Measurements from ENCODE around the gene MRPL58. TPM values are rescaled to one million over a fixed set of nuclear protein-coding genes. Genes with fewer than 3 reads are reported as not detected.

MRPL58 gene
- total and polyA plus RNA-seq, 3 donors from 2014 or later: 20.9 to 38.1 (median 24.3) TPM

- no peak overlapping the region for H3K27ac ChIP-seq
- no peaks in the 10 kb centered on the region for H3K36me3 ChIP-seq (ENCODE audit: low read depth, missing control alignments)
- no peak overlapping the region for H3K4me3 ChIP-seq
- 73 to 77% methylated on average over 5 to 6 of the region's 6 CpGs for WGBS, 2 donors
- H3K27me3 ChIP-seq: no peaks in the 10 kb centered on the region
- intact Hi-C loops (cut with DNase I; ENCODE audit: low total_unique reads): no loop called here
- no peak for DNase-seq
- TF ChIP-seq POLR2A (IDR thresholded peaks at IDR 0.05): no peak
- TF ChIP-seq CTCF (IDR thresholded peaks at IDR 0.05): no peak
- no peaks in the 10 kb centered on the region for H3K4me1 ChIP-seq
- no peaks in the 10 kb centered on the region for H3K9me3 ChIP-seq
Measured at GRCh38 chr17:75065562-75066151, 53.2 kb downstream of the MRPL58 start.

- no peaks in the 10 kb centered on the region for H3K9me3 ChIP-seq
- no peaks in the 10 kb centered on the region for H3K36me3 ChIP-seq (ENCODE audit: low read depth, missing control alignments)
- no peak for DNase-seq
- intact Hi-C loops (cut with DNase I; ENCODE audit: low total_unique reads): no loop called here
- WGBS, 2 donors: 55 to 66% methylated on average over 4 of the region's 4 CpGs
- no peaks in the 10 kb centered on the region for H3K27me3 ChIP-seq
- H3K4me1 ChIP-seq: no peaks in the 10 kb centered on the region
- TF ChIP-seq CTCF (IDR thresholded peaks at IDR 0.05): no peak
- TF ChIP-seq POLR2A (IDR thresholded peaks at IDR 0.05): no peak
- no peak overlapping the region for H3K27ac ChIP-seq
- no peak overlapping the region for H3K4me3 ChIP-seq
Measured at GRCh38 chr17:75067856-75068255, 55.4 kb downstream of the MRPL58 start.

- Histone ChIP-seq H3K9me3 (no peaks in the 10 kb centered on the region), H3K4me1 (no peaks in the 10 kb centered on the region), H3K36me3 (ENCODE audit: low read depth, missing control alignments) (no peaks in the 10 kb centered on the region), H3K4me3 (no peak overlapping the region), H3K27ac (no peak overlapping the region), H3K27me3 (no peaks in the 10 kb centered on the region)
- no peak for TF ChIP-seq POLR2A (IDR thresholded peaks at IDR 0.05)
- TF ChIP-seq CTCF (IDR thresholded peaks at IDR 0.05): no peak
- no peak for DNase-seq
- intact Hi-C loops (cut with DNase I; ENCODE audit: low total_unique reads): no loop called here
- WGBS, 2 donors: 86 to 87% methylated on average over 8 of the region's 8 CpGs
Measured at GRCh38 chr17:75068750-75069149, 56.3 kb downstream of the MRPL58 start.

GRCh38 chr17:75069783-75070182 lies 57.3 kb downstream of the MRPL58 start:
- DNase-seq: no peak
- no peaks in the 10 kb centered on the region for H3K36me3 ChIP-seq (ENCODE audit: low read depth, missing control alignments)
- whole genome bisulfite sequencing, 2 donors: 55 to 98% methylated on average over 2 of the region's 2 CpGs
- no peak overlapping the region for H3K4me3 ChIP-seq
- H3K27ac ChIP-seq: no peak overlapping the region
- H3K27me3 ChIP-seq: no peaks in the 10 kb centered on the region
- H3K9me3 ChIP-seq: no peaks in the 10 kb centered on the region
- TF ChIP-seq CTCF (IDR thresholded peaks at IDR 0.05): no peak
- no peak for TF ChIP-seq POLR2A (IDR thresholded peaks at IDR 0.05)
- no peaks in the 10 kb centered on the region for H3K4me1 ChIP-seq
- intact Hi-C loops (cut with DNase I; ENCODE audit: low total_unique reads): no loop called here

Small RNA genes within 50 kb of the gene (small RNA-seq; reads per million reads assigned to genes)
- gene AC111186.1 (0 reads per million in 2 donors), gene RN7SL573P (0 reads per million in 2 donors), gene RNU6-362P (0 reads per million in 2 donors)

Other genes starting within 250 kb of the MRPL58 start
- gene NAT9, start 236.3 kb upstream of the MRPL58 start, total RNA-seq: 10 to 100 TPM; 45.6 to 51.3 TPM
- 43.8 TPM for gene NAT9, start 236.3 kb upstream of the MRPL58 start, polyA plus RNA-seq (ENCODE audit: insufficient read depth, low read depth, low replicate concordance)
- gene GRIN2C, start 152.8 kb upstream of the MRPL58 start, total RNA-seq: 10 to 100 TPM; 20.1 to 20.8 TPM
- gene GRIN2C, start 152.8 kb upstream of the MRPL58 start, polyA plus RNA-seq (ENCODE audit: insufficient read depth, low read depth, low replicate concordance): 7.7 TPM
- gene FDXR, start 139.7 kb upstream of the MRPL58 start, total RNA-seq: 100 to 1,000 TPM; 204 to 216 TPM
- 97.1 TPM for gene FDXR, start 139.7 kb upstream of the MRPL58 start, polyA plus RNA-seq (ENCODE audit: insufficient read depth, low read depth, low replicate concordance)
- 1 to 10 TPM; 1.4 to 2.0 TPM for gene FADS6, start 119.0 kb upstream of the MRPL58 start, total RNA-seq
- gene FADS6, start 119.0 kb upstream of the MRPL58 start, polyA plus RNA-seq (ENCODE audit: insufficient read depth, low read depth, low replicate concordance): 0.95 TPM
- gene USH1G, start 89.4 kb upstream of the MRPL58 start, total RNA-seq: 1 to 10 TPM; 2.0 to 2.1 TPM
- 1.1 TPM for gene USH1G, start 89.4 kb upstream of the MRPL58 start, polyA plus RNA-seq (ENCODE audit: insufficient read depth, low read depth, low replicate concordance)
- gene OTOP2, start 88.4 kb upstream of the MRPL58 start, total RNA-seq: 1 to 10 TPM; 2.4 to 5.7 TPM
- 5.7 TPM for gene OTOP2, start 88.4 kb upstream of the MRPL58 start, polyA plus RNA-seq (ENCODE audit: insufficient read depth, low read depth, low replicate concordance)
- gene OTOP3, start 76.8 kb upstream of the MRPL58 start, total RNA-seq: under 1 TPM in 1 of 2 donors, not detected in 1; 0.12 TPM
- not detected for gene OTOP3, start 76.8 kb upstream of the MRPL58 start, polyA plus RNA-seq (ENCODE audit: insufficient read depth, low read depth, low replicate concordance)
- gene HID1, start 39.9 kb upstream of the MRPL58 start, total RNA-seq: 10 to 100 TPM; 40.9 to 45.8 TPM
- 18.6 TPM for gene HID1, start 39.9 kb upstream of the MRPL58 start, polyA plus RNA-seq (ENCODE audit: insufficient read depth, low read depth, low replicate concordance)
- 10 to 100 TPM; 39.5 to 39.6 TPM for gene CDR2L, start 25.0 kb upstream of the MRPL58 start, total RNA-seq
- gene CDR2L, start 25.0 kb upstream of the MRPL58 start, polyA plus RNA-seq (ENCODE audit: insufficient read depth, low read depth, low replicate concordance): 16.6 TPM
- gene ATP5PD, start 34.3 kb downstream of the MRPL58 start, total RNA-seq: 100 to 1,000 TPM; 126 to 148 TPM
- 190 TPM for gene ATP5PD, start 34.3 kb downstream of the MRPL58 start, polyA plus RNA-seq (ENCODE audit: insufficient read depth, low read depth, low replicate concordance)
- 100 to 1,000 TPM; 122 to 135 TPM for gene KCTD2, start 34.6 kb downstream of the MRPL58 start, total RNA-seq
- 88.9 TPM for gene KCTD2, start 34.6 kb downstream of the MRPL58 start, polyA plus RNA-seq (ENCODE audit: insufficient read depth, low read depth, low replicate concordance)
- 10 to 100 TPM in 1 of 2 donors, 1 to 10 TPM in 1; 6.4 to 11.1 TPM for gene SLC16A5, start 75.3 kb downstream of the MRPL58 start, total RNA-seq
- 6.9 TPM for gene SLC16A5, start 75.3 kb downstream of the MRPL58 start, polyA plus RNA-seq (ENCODE audit: insufficient read depth, low read depth, low replicate concordance)
- gene ARMC7, start 97.3 kb downstream of the MRPL58 start, total RNA-seq: 10 to 100 TPM in 1 of 2 donors, 1 to 10 TPM in 1; 10.0 to 11.8 TPM
- gene ARMC7, start 97.3 kb downstream of the MRPL58 start, polyA plus RNA-seq (ENCODE audit: insufficient read depth, low read depth, low replicate concordance): 12.6 TPM
- gene NT5C, start 119.1 kb downstream of the MRPL58 start, total RNA-seq: 10 to 100 TPM; 76.5 to 83.6 TPM
- 22.2 TPM for gene NT5C, start 119.1 kb downstream of the MRPL58 start, polyA plus RNA-seq (ENCODE audit: insufficient read depth, low read depth, low replicate concordance)
- gene JPT1, start 141.8 kb downstream of the MRPL58 start, total RNA-seq: 100 to 1,000 TPM; 234 to 371 TPM
- gene JPT1, start 141.8 kb downstream of the MRPL58 start, polyA plus RNA-seq (ENCODE audit: insufficient read depth, low read depth, low replicate concordance): 758 TPM
- gene SUMO2, start 170.3 kb downstream of the MRPL58 start, total RNA-seq: 100 to 1,000 TPM in 1 of 2 donors, 10 to 100 TPM in 1; 92.3 to 102 TPM
- gene SUMO2, start 170.3 kb downstream of the MRPL58 start, polyA plus RNA-seq (ENCODE audit: insufficient read depth, low read depth, low replicate concordance): 484 TPM
- gene NUP85, start 193.0 kb downstream of the MRPL58 start, total RNA-seq: 10 to 100 TPM; 57.8 to 76.1 TPM
- 52.6 TPM for gene NUP85, start 193.0 kb downstream of the MRPL58 start, polyA plus RNA-seq (ENCODE audit: insufficient read depth, low read depth, low replicate concordance)
- gene GGA3, start 248.9 kb downstream of the MRPL58 start, total RNA-seq: 10 to 100 TPM; 46.8 to 50.2 TPM
- gene GGA3, start 248.9 kb downstream of the MRPL58 start, polyA plus RNA-seq (ENCODE audit: insufficient read depth, low read depth, low replicate concordance): 42.9 TPM
- gene MRPS7, start 249.2 kb downstream of the MRPL58 start, total RNA-seq: 10 to 100 TPM; 53.3 to 72.9 TPM
- gene MRPS7, start 249.2 kb downstream of the MRPL58 start, polyA plus RNA-seq (ENCODE audit: insufficient read depth, low read depth, low replicate concordance): 83.5 TPM

All from testis (tissue), 3 donors.